ENCODE results near the gene GSTA3.

GSTA3 gene

GRCh38 chr6:52849137-52849536 is 60.4 kb downstream of the GSTA3 start:
- no peak overlapping the region for H3K9ac ChIP-seq (ENCODE audit: insufficient read length, low read depth)
- DNase-seq (ENCODE audit: low read depth, low spot score): no peak
- H3K4me1 ChIP-seq (ENCODE audit: insufficient read depth, insufficient read length): no peaks in the 10 kb centered on the region
- H3K27me3 ChIP-seq (ENCODE audit: insufficient read depth, insufficient read length): no peaks in the 10 kb centered on the region
- no peak overlapping the region for H3K4me3 ChIP-seq (ENCODE audit: insufficient read length, low read depth)
- no peaks in the 10 kb centered on the region for H3K36me3 ChIP-seq (ENCODE audit: insufficient read depth, insufficient read length, low read length)
- H3K9me3 ChIP-seq (ENCODE audit: insufficient read depth, low read length): peaks cover 12% of the 10 kb centered on the region; the same call in 1 of the 2 replicates
- TF ChIP-seq SUZ12 (IDR thresholded peaks at IDR 0.05; ENCODE audit: extremely low read depth, insufficient read depth, insufficient read length): no peak
- TF ChIP-seq YY1 (IDR thresholded peaks at IDR 0.05; ENCODE audit: insufficient read depth, insufficient read length): no peak
- TF ChIP-seq ZNF274 (IDR thresholded peaks at IDR 0.05; ENCODE audit: low read depth, low read length): no peak
